B cell (primary cell): ENCODE results near the gene NOC4L. TPM values are rescaled to one million over a fixed set of nuclear protein-coding genes. Genes with fewer than 3 reads are reported as not detected.

ENCODE experiments used
- ATAC-seq: fragments of 200-7000 bp; cut with Tn5 transposase; one replicate; pipeline ENCODE4 v1.10.0; 2021; ENCODE audit warnings: low read depth, mild to moderate bottlenecking, moderate number of reproducible peaks, moderate library complexity
- CTCF ChIA-PET: fragments of 350-600 bp; sonication (Branson Sonifier 250); formaldehyde crosslinking; loops from one replicate; lab custom pipeline; 2021; ENCODE audit warnings: antibody characterized with exemption, inconsistent platforms; lab: Charles Lee
- POLR2A ChIA-PET: fragments of 350-600 bp; sonication (Branson Sonifier 250); formaldehyde crosslinking; loops from one replicate; lab custom pipeline; 2021; ENCODE audit warnings: antibody characterized with exemption; lab: Charles Lee
- DNase-seq: peaks from one replicate; pipeline ENCODE4 v3.0.0; 2013
- H2AFZ ChIP-seq: 2 replicates; pipeline ENCODE4 v1.6.1; 2012; ENCODE audit warnings: mild to moderate bottlenecking, low read depth, low read length; ENCODE audit not compliant: insufficient read depth, poor library complexity, severe bottlenecking
- H3K27ac ChIP-seq, 2 donors: 1 replicate in 1 of 2; 2 replicates in 1 of 2; pipeline ENCODE4 v1.5.1; 2012 to 2013; ENCODE audit warnings: low read length in 2 of 2, mild to moderate bottlenecking in 2 of 2, moderate library complexity in 1 of 2
- H3K27me3 ChIP-seq, 4 experiments: fragments of 200-600 bp in 1 of 4; sonication (generic) in 1 of 4; replicated peaks in 1 of 4; 1 replicate in 2 of 4; 2 replicates in 2 of 4; pipeline versions ENCODE4 v1.6.1 to v1.7.0; 2013 to 2016; ENCODE audit warnings: low read length in 3 of 4, mild to moderate bottlenecking in 2 of 4, mixed read lengths in 1 of 4, moderate library complexity in 1 of 4; ENCODE audit not compliant: insufficient read depth in 4 of 4, control insufficient read depth in 3 of 4; ENCODE audit errors: control extremely low read depth in 1 of 4
- H3K36me3 ChIP-seq, 2 experiments: replicated peaks in 1 of 2; 1 replicate in 1 of 2; 2 replicates in 1 of 2; pipeline versions ENCODE4 v1.6.1 to v1.7.1; 2013; ENCODE audit warnings: low read length in 1 of 2; ENCODE audit not compliant: insufficient read depth in 2 of 2, control insufficient read depth in 1 of 2; ENCODE audit errors: control extremely low read depth in 1 of 2, extremely low read depth in 1 of 2
- H3K4me1 ChIP-seq, 2 donors: fragments of 200-600 bp in 1 of 2; sonication (generic) in 1 of 2; 1 replicate in 1 of 2; 2 replicates in 1 of 2; pipeline versions ENCODE4 v1.5.1 to v1.6.1; 2013 to 2017; ENCODE audit warnings: low read length in 2 of 2; ENCODE audit not compliant: control insufficient read depth in 2 of 2, insufficient read depth in 2 of 2
- H3K4me2 ChIP-seq: replicated peaks from 2 replicates; pipeline ENCODE3; 2012; ENCODE audit warnings: mild to moderate bottlenecking, low read depth, low read length; ENCODE audit not compliant: poor library complexity, severe bottlenecking
- H3K4me3 ChIP-seq, 5 experiments: fragments of 200-600 bp in 1 of 5; sonication (generic) in 1 of 5; 1 replicate in 3 of 5; 2 replicates in 2 of 5; pipeline versions ENCODE4 v1.5.1 to v1.7.0; 2011 to 2016; ENCODE audit warnings: low read length in 4 of 5, mild to moderate bottlenecking in 4 of 5, low read depth in 2 of 5, control low read depth in 1 of 5, moderate library complexity in 1 of 5; ENCODE audit not compliant: insufficient read depth in 1 of 5; ENCODE audit errors: control extremely low read depth in 1 of 5, extremely low read depth in 1 of 5
- H3K79me2 ChIP-seq: fragments of 200-600 bp; sonication (generic); one replicate; pipeline ENCODE4 v1.6.0; 2016; ENCODE audit warnings: low read length; ENCODE audit not compliant: control insufficient read depth, insufficient read depth
- H3K9ac ChIP-seq: fragments of 200-600 bp; sonication (generic); 2 replicates; pipeline ENCODE4 v1.6.1; 2017; ENCODE audit warnings: mild to moderate bottlenecking, low read length, moderate library complexity
- H3K9me3 ChIP-seq, 3 donors: one replicate each; pipeline versions ENCODE4 v1.6.1 to v1.7.1; 2013; ENCODE audit warnings: low read length in 2 of 3; ENCODE audit not compliant: control insufficient read depth in 2 of 3, insufficient read depth in 1 of 3; ENCODE audit errors: control extremely low read depth in 1 of 3
- H4K20me1 ChIP-seq: 2 replicates; pipeline ENCODE4 v1.6.0; 2012; ENCODE audit warnings: mild to moderate bottlenecking, low read length; ENCODE audit not compliant: insufficient read depth, control insufficient read depth, poor library complexity, severe bottlenecking
- H3K27ac Mint-ChIP-seq: one replicate; pipeline ENCODE4 v1.8.0; 2021; ENCODE audit warnings: mixed read lengths
- H3K27me3 Mint-ChIP-seq: one replicate; pipeline ENCODE4 v1.8.0; 2021; ENCODE audit warnings: mixed read lengths
- H3K4me1 Mint-ChIP-seq: one replicate; pipeline ENCODE4 v1.8.0; 2021; ENCODE audit warnings: mixed read lengths
- H3K4me3 Mint-ChIP-seq: one replicate; pipeline ENCODE4 v1.8.0; 2021; ENCODE audit warnings: mixed read lengths
- H3K9me3 Mint-ChIP-seq: one replicate; pipeline ENCODE4 v1.8.0; 2022; ENCODE audit warnings: mixed read lengths; ENCODE audit not compliant: insufficient read depth
- CTCF ChIP-seq: fragments of 200-600 bp; IDR thresholded peaks from one replicate; pipeline ENCODE4 v1.8.0; 2022; ENCODE audit warnings: antibody characterized with exemption, mild to moderate bottlenecking
- EZH2 ChIP-seq: IDR thresholded peaks from 2 replicates; pipeline ENCODE4 v1.6.1; 2012; ENCODE audit warnings: borderline replicate concordance, low read depth, mild to moderate bottlenecking, moderate library complexity, low read length; ENCODE audit not compliant: insufficient read depth, poor library complexity, severe bottlenecking
- WGBS: methylation state at CpG from one replicate; pipeline ENCODE4 v1.1.5; 2013; ENCODE audit warnings: missing lambda C conversion rate; ENCODE audit not compliant: insufficient coverage; 5-methylcytosine and 5-hydroxymethylcytosine counted together
- intact Hi-C: fragments of 100-400 bp; cut with micrococcal nuclease; formaldehyde crosslinking; loops from one replicate; pipeline ENCODE4 v1.10.0; 2022
- polyA plus RNA-seq: library from polyadenylated mRNA; depleted of rRNA; stranded (reverse); fragments of >200 nt; gene quantifications from 2 replicates; pipeline ENCODE4 v1.2.3, GENCODE V29; 2012
- total RNA-seq, 2 donors: library from RNA; stranded (reverse); fragments of 120-200 nt in 1 of 2; gene quantifications; 1 replicate in 1 of 2; 2 replicates in 1 of 2; pipeline versions ENCODE4 v1.2.3 to v1.2.4, GENCODE V29; 2013 to 2022

The NOC4L gene
- total and polyA plus RNA-seq, 2 donors (not counting 1 experiment from before 2014, with no cell fraction given), result 13.1 to 21.9 TPM

GRCh38 chr12:132100306-132101065, 43.8 kb upstream of the NOC4L start:
- CTCF ChIA-PET, result no interaction called here
- no peak for ATAC-seq

More at GRCh38 chr12:132100306-132101065, 43.8 kb upstream of the NOC4L start:
- no peaks in the 10 kb centered on the region for H3K9me3 Mint-ChIP-seq
- no peak for DNase-seq
- H3K4me3 Mint-ChIP-seq, result no peak overlapping the region
- no peaks in the 10 kb centered on the region for H3K27me3 Mint-ChIP-seq
- H3K4me1 Mint-ChIP-seq, result peaks cover 7% of the 10 kb centered on the region
- no peak overlapping the region for H3K27ac ChIP-seq
- no peak overlapping the region for H2AFZ ChIP-seq
- peaks cover 1 to 21% of the 10 kb centered on the region in 2 experiments for H3K36me3 ChIP-seq
- no peaks in the 10 kb centered on the region for H3K27me3 ChIP-seq
- no peaks in the 10 kb centered on the region for H3K4me1 ChIP-seq
- WGBS, result 99% methylated on average over 10 of the region's 13 CpGs
- H3K9ac ChIP-seq, result no peak overlapping the region
- TF ChIP-seq CTCF (no peak), EZH2 (no peak)
- POLR2A ChIA-PET, result interaction anchor here (0.6 kb wide), 1 partner anchor 415 kb away, joined by 4 read pairs; no protein-coding TSS in a partner anchor
- H3K27ac Mint-ChIP-seq, result no peak overlapping the region
- no peaks in the 10 kb centered on the region for H4K20me1 ChIP-seq
- peaks cover 4% of the 10 kb centered on the region for H3K79me2 ChIP-seq
- intact Hi-C loops, result no loop called here
- peaks cover 0 to 7% (median 0%) of the 10 kb centered on the region in 3 donors for H3K9me3 ChIP-seq
- no peak overlapping the region for H3K4me3 ChIP-seq
- H3K4me2 ChIP-seq, result no peak overlapping the region
